Activated naive CD8-positive, alpha-beta T cell treated with anti-CD3 and anti-CD28 coated beads, Interleukin-2, amount 50 U/mL, for 16 hours (primary cell): ENCODE data around the gene GPR22.

Experiments used
- DNase-seq: peaks from one replicate; pipeline ENCODE4 v3.0.0-alpha.2; 2020; ENCODE audit warnings: low read depth, low spot score

GPR22 gene, protein sequence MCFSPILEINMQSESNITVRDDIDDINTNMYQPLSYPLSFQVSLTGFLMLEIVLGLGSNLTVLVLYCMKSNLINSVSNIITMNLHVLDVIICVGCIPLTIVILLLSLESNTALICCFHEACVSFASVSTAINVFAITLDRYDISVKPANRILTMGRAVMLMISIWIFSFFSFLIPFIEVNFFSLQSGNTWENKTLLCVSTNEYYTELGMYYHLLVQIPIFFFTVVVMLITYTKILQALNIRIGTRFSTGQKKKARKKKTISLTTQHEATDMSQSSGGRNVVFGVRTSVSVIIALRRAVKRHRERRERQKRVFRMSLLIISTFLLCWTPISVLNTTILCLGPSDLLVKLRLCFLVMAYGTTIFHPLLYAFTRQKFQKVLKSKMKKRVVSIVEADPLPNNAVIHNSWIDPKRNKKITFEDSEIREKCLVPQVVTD

DNA sequence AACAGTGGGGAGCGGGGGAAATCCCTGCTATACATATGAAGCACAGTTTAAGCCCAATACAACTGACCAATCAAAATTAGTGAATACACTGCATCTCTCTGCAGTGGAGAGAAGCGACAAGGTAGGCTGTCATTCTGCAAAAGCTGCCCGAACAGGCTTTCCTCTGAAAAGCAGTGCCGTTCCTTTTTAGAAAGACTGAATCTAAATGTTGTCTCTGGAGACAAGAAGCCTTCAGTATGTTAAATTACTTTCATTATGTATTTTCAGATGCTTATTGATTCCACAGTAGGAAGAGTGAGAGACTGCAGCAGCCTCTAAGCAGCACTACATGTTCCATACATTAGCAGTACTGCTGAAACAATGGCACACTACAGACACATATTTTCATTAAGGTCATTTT is at the start of gene GPR22:
GPR22 (plus strand) TSS at position 129 of the 400 bp plus-strand sequence. CDS start 4,004 bp downstream, outside the sequence.
- no peak for DNase-seq

DNA sequence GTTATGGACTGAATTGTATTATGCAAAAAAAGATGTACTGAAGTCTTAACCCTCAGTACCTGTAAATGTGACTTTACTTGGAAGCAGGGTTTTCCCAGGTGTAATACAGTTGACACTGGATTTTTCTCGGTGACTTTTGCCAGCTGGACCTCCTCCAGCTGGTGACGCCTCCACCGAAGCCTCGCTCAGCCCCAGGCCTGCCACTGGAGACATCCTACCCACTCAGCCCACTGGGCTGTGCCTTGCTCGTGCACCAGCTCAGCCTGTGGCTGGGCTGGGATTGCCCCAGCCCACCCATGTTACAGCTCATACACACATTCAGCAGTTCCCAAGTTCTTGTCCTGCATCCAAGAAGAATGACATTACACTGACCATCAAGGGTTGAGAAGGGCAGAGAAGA is 42.4 kb upstream of the GPR22 start:
- DNase-seq: no peak

- DNase-seq: no peak
Observed at GRCh38 chr7:107428642-107429041, 41.2 kb upstream of the GPR22 start.

DNA sequence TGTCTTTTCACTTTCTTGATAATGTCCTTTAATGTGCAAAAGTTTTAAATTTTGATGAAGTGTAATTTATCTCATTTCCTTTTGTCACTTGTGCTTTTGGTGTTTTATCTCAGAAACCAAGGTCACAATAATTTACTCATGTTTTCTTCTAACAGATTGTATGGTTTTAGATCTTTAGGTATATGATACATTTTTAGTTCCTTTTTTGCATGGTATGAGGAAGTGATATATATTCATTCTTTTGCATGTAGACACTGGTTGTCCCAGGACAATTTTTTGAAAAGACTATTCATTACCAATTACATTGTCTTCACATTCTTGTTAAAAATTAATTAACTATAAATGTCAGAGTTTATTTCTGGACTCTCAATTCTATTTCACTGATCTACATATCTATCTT is 39.8 kb upstream of the GPR22 start:
- DNase-seq: no peak

- no peak for DNase-seq
Observed at GRCh38 chr7:107432261-107432660, 37.6 kb upstream of the GPR22 start.

- DNase-seq: no peak
Observed at GRCh38 chr7:107435749-107436148, 34.1 kb upstream of the GPR22 start.

- DNase-seq: no peak
Observed at GRCh38 chr7:107439025-107439424, 30.8 kb upstream of the GPR22 start.

GRCh38 chr7:107441581-107442422 is 28.1 kb upstream of the GPR22 start:
- no peak for DNase-seq

- DNase-seq: no peak
Observed at GRCh38 chr7:107442678-107443077, 27.2 kb upstream of the GPR22 start.

DNA sequence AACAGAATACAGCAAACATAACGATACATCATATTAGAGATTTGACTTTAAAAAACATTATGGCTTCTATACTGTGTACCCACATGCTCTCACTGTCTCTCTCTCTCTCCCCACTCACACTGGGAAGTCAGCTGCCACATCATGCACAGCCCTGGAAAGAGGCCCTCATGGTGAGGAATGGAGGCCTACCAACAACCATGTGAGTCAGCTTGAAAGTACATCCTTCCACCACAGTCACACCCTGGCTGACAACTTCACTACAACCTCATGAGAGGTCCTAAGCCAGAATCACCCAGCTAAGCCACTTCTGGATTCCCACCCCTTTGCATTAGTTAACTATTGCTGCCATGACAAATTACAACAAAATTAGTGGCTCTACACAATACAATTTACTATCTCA is 23.3 kb upstream of the GPR22 start:
- DNase-seq: no peak

DNA sequence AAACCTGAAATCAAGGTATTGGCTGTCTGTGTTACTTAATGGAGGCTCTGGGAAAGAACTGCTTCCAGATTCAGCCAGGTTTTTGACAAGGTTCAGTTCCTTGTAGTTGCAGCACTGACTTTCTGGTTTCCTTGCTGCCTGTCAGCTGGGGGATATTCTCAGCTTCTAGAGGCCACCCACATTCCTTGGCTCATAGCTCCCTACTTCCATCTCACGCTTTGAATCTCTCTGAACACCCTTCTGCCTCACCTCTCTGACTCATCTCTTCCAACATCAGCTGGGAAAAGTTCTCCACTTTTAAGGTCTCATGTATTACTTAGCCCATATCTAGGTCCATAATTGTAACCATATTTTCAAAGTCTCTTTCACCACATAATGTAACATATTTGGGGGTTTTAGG is 22.9 kb upstream of the GPR22 start:
- DNase-seq: no peak

DNA sequence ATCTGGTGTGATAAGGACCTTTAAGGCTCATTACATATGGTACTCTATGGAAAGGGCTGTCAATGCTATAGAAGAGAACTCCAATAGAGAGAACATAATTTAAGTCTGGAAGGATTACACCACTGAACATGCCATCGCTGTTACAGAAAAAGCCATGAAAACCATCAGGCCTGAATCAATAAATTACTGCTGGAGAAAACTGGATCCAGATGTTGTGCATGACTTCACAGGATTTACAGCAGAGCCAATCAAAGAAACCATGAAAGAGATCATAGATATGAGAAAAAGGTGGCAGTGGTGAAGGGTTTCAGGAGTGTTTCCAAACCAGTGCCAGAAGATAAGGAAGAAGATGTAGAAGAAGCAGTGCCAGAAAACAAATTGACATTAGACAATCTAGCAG is 18.9 kb upstream of the GPR22 start:
- no peak for DNase-seq

DNA sequence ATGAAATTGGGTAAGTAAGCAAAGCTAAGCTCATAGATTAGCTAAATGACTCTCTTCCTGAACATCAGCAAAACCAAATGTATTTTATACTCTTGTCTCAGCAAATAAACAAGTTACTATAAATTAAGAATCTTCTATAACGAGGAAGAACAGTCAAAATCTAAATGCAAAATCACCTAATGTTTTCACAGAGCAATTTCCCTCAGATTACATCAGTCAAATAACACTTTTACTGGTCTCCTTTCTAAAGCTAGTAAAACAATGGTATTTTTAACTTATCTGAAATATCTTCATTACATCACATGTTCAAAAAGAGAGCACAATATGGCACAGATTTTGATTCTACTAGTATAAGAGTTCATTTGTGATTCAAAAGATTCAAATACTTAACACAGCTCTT is 16.5 kb upstream of the GPR22 start:
- no peak for DNase-seq

- no peak for DNase-seq
Observed at GRCh38 chr7:107461938-107462533, 7.8 kb upstream of the GPR22 start.

- no peak for DNase-seq
Observed at GRCh38 chr7:107463139-107464078, 6.4 kb upstream of the GPR22 start.

DNA sequence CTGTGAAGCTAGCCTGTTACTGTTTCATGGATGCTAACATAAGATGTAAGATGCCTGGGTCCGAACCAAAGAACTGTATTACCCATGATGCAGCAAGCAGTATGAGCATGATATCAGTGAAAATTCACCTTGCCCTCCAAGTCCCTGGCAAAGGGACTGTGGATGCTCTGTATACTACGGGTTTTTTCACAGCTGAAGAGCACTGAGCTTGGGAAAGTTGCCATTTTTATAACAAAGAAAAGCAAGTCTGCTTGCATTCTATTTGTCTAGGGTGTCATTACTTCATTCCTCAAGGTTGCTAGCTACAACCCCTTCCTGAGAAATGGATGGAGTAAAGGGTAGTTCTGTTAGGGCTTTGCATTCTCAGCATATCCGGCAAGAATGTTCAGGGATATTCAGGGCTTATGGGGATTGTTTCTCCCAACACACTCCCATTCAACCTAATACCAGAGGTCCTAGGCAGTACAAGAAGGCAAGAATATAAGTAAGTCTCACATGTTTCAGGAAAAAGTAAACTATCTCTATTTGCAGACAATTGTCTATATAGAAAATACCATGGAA is 5.1 kb upstream of the GPR22 start:
- DNase-seq: no peak

DNA sequence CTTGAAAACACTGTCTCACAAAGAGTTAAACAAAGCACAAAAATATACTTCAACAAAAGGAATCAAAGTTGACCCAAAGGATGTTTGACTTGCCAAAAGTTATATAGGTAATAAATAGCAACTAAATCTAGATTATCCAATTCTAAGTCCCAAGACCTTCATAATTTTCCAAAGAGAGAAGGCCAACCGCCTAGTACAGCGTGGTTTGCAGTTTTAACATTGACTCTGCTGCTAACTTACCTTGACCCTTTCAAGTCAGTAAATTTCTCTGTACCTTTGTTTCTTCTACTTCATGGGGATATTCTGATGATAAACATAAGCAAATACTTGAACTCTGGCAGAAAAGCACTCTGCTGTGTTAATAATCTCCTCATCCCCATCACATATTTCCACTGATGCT is 1.9 kb upstream of the GPR22 start:
- DNase-seq: no peak

GRCh38 chr7:107468824-107469223 is 1.0 kb upstream of the GPR22 start:
- no peak for DNase-seq

DNA sequence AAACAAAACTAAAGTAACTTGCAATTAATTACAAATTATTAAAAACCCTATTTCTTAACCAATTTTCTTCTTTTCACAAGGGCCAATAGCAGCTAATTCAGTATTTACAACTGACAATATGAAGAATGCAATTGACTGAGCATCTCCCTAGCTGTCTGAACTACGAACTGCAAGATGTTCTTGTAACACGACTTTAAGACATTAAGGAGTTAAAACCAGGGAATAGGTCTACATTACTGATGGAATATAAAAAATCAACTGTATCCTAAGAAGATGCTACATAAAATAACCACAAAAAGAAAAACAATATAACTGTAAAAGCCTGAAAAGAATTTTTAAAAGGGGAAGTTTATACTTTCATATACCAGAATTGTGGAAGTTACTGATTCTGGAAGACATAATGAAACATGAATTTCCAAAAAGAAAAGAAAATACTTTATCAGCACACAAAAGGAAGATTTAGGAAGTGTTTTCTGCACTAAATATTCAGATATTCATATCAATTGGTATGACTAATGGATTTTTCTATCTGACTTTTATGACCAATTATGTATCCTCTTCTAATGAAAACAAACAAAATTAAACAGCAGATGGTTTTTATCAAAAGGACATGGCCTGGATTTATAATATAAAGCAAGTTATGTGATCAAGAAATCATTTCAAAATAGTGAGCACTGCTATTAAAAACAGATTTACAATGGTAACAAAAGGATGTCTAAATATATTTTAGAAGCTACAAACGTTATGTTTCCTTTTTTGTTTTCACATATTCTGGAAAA is 1.6 kb downstream of the GPR22 start:
- DNase-seq: no peak

DNA sequence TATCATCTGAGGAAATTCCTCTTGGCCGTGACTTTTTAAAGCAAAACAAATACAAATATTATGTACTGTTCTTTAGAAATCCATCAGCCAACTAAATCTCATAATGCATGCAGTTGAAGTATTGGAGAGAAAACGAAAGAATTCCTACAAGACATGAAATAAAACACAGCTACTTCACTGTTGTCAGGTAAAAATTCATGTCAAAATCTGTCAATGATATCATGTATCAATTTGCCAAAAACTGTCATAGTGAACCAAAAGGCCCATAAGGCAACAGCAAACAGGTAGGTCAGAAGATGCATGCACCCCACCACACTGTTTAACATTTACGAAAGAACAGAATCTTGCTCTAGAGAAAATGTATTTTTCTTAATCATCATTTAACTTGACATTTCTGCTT is 2.3 kb downstream of the GPR22 start:
- no peak for DNase-seq
